H1 (cell line): ENCODE data around the gene TFCP2L1. TPM values are rescaled to one million over a fixed set of nuclear protein-coding genes. Genes with fewer than 3 reads are reported as not detected.

Experiments
- JUN ChIP-seq: IDR thresholded peaks from 2 replicates; pipeline ENCODE4 v1.6.1; 2011; ENCODE audit warnings: low read depth, mild to moderate bottlenecking, improper control_type of control experiment, low read length
- MAX ChIP-seq: IDR thresholded peaks from 2 replicates; pipeline ENCODE4 v1.6.1; 2012; ENCODE audit warnings: inconsistent platforms
- TBP ChIP-seq: IDR thresholded peaks from 2 replicates; pipeline ENCODE4 v1.6.1; 2011; ENCODE audit warnings: low read depth, low read length, improper control_type of control experiment
- polyA plus RNA-seq, 7 experiments: library from polyadenylated mRNA; depleted of rRNA in 3 of 7; stranded (reverse) in 5 of 7; unstranded in 2 of 7; fragments of >200 nt in 5 of 7; fragments of 200-250 nt in 2 of 7; gene quantifications; 1 replicate in 5 of 7; 2 replicates in 1 of 7; 4 replicates in 1 of 7; pipeline versions ENCODE4 v1.2.1 to v1.2.3, GENCODE V29; 2011 to 2013; ENCODE audit warnings: missing spikeins in 2 of 7, mixed read lengths in 2 of 7
- total RNA-seq: library from RNA; stranded (reverse); fragmentation: NEBNext Ultra II Directional; extraction: Animal tissue kit (Norgen Biotek cat#: 25700); gene quantifications from 2 replicates; pipeline ENCODE4 v1.2.1, GENCODE V29; 2021

TFCP2L1 gene
- total and polyA plus RNA-seq, 2 of the 8 experiments (the other 6 are each of a cell fraction or from before 2014, with no cell fraction given): 1.5 to 3.8 TPM

DNA sequence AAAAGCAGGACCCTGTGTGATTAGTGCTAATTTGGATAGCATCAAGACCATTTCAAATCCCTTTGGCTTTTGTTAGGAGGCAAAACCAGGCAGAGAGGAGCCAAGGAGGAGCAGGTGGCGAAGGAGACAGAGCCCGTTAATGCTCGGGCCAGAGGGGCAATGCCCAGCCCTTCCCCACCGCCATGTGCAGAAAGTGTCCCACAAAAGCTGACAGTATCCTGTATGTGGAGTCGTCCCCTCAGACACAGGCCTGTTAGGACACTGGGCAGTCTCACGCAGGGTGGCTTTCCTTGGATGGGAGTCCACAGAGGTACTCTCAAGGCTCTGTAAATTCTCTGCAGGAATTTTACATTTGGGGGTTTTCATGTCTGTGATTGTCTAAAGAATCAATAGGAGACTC, 44.8 kb upstream of the TFCP2L1 start (continued):
- TF ChIP-seq TBP: no peak
- TF ChIP-seq JUN: no peak
- TF ChIP-seq MAX: no peak
